D721Med (cell line): ENCODE results near the gene SIN3B.

Source experiments
- DNase-seq: peaks from one replicate; pipeline ENCODE4 v3.0.0; 2011; ENCODE audit warnings: low spot score; ENCODE audit not compliant: insufficient read length
- FAIRE-seq: peaks from 2 replicates; lab custom pipeline; 2011; peaks lifted over from hg19 to GRCh38; lab: Jason Lieb, UNC
- CTCF ChIP-seq: IDR thresholded peaks from 2 replicates; pipeline ENCODE4 v1.5.1; 2012; ENCODE audit warnings: mild to moderate bottlenecking, control low read depth; ENCODE audit not compliant: insufficient read depth; ENCODE audit errors: missing control alignments

The SIN3B gene

GRCh38 chr19:16862826-16863415 is 33.7 kb downstream of the SIN3B start:
- no peak for TF ChIP-seq CTCF
- no peak for FAIRE-seq

GRCh38 chr19:16867211-16867610 is 38.0 kb downstream of the SIN3B start:
- FAIRE-seq (no peak), DNase-seq (no peak)
- no peak for TF ChIP-seq CTCF

More at GRCh38 chr19:16862826-16863415, 33.7 kb downstream of the SIN3B start:
- no peak for DNase-seq

- DNase-seq = no peak
- no peak for TF ChIP-seq CTCF
- FAIRE-seq = no peak
Observed at GRCh38 chr19:16868423-16869130, 39.4 kb downstream of the SIN3B start.

- TF ChIP-seq CTCF = no peak
- DNase-seq (no peak), FAIRE-seq (no peak)
Observed at GRCh38 chr19:16869331-16869972, 40.3 kb downstream of the SIN3B start.

- no peak for DNase-seq
- no peak for TF ChIP-seq CTCF
- no peak for FAIRE-seq
Observed at GRCh38 chr19:16871871-16872270, 42.7 kb downstream of the SIN3B start.

GRCh38 chr19:16872728-16873127 is 43.5 kb downstream of the SIN3B start:
- FAIRE-seq = no peak
- TF ChIP-seq CTCF = no peak
- DNase-seq = no peak
